SU-DHL-6 (cell line): Measurements from ENCODE around the gene PARVB.

ENCODE experiments used
- CTCF ChIP-seq: fragments of 200-600 bp; sonication (generic); IDR thresholded peaks from one replicate; pipeline ENCODE4 v1.5.1; 2017; ENCODE audit warnings: antibody characterized with exemption, mild to moderate bottlenecking, low read length, moderate library complexity; ENCODE audit not compliant: insufficient read depth, poor library complexity, severe bottlenecking
- EZH2phosphoT487 ChIP-seq: fragments of 200-600 bp; sonication (generic), shearing (Covaris generic); conservative IDR thresholded peaks from 2 replicates; pipeline ENCODE4 v1.6.1; 2018; ENCODE audit warnings: mild to moderate bottlenecking, antibody characterized with exemption, low read length, moderate library complexity, mixed read lengths

- no peak for TF ChIP-seq CTCF
- TF ChIP-seq EZH2phosphoT487: no peak
Observed at GRCh38 chr22:44218071-44218470, 194.0 kb downstream of the PARVB start.
